ENCODE results near the gene INPP5D. TPM values are rescaled to one million over a fixed set of nuclear protein-coding genes. Genes with fewer than 3 reads are reported as not detected.
"Not testable (repeated sequence)": the region's sequence is repeated elsewhere in the genome, so short reads cannot be mapped to it uniquely, and the experiment has no call there.

INPP5D gene
- total RNA-seq, 1 donor from 2014 or later: 275 TPM

GRCh38 chr2:233193738-233194137 lies 133.6 kb downstream of the INPP5D start:
- H3K27ac Mint-ChIP-seq: no peak overlapping the region
- intact Hi-C loops (cut with micrococcal nuclease): no loop called here
- H3K36me3 Mint-ChIP-seq (ENCODE audit: low read depth): peaks cover 96% of the 10 kb centered on the region
- DNase-seq (no peak), ATAC-seq (ENCODE audit: low read depth) (no peak)
- peaks cover 6% of the 10 kb centered on the region for H3K4me1 Mint-ChIP-seq
- no peaks in the 10 kb centered on the region for H3K27me3 Mint-ChIP-seq
- no peak overlapping the region for H3K4me3 Mint-ChIP-seq
- ChIA-PET POLR2A (interaction anchor here (0.5 to 0.7 kb wide), 2 partner anchors 21 to 360 kb away, joined by 3 to 8 read pairs; no protein-coding TSS in a partner anchor), CTCF (no interaction called here)
- no peak for TF ChIP-seq CTCF (IDR thresholded peaks at IDR 0.05)
- H3K9me3 Mint-ChIP-seq: no peaks in the 10 kb centered on the region

GRCh38 chr2:233195027-233195426 lies 134.9 kb downstream of the INPP5D start:
- Mint-ChIP-seq H3K4me3 (no peak overlapping the region), H3K27ac (no peak overlapping the region), H3K9me3 (no peaks in the 10 kb centered on the region), H3K27me3 (no peaks in the 10 kb centered on the region), H3K4me1 (peaks cover 9% of the 10 kb centered on the region), H3K36me3 (ENCODE audit: low read depth) (peaks cover 95% of the 10 kb centered on the region)
- ATAC-seq (ENCODE audit: low read depth) (no peak), DNase-seq (no peak)
- POLR2A ChIA-PET: no interaction called here
- no peak for TF ChIP-seq CTCF (IDR thresholded peaks at IDR 0.05)
- CTCF ChIA-PET: no interaction called here
- intact Hi-C loops (cut with micrococcal nuclease): no loop called here

GRCh38 chr2:233197022-233197421 lies 136.9 kb downstream of the INPP5D start:
- Mint-ChIP-seq H3K9me3 (no peaks in the 10 kb centered on the region), H3K27me3 (no peaks in the 10 kb centered on the region), H3K36me3 (ENCODE audit: low read depth) (peaks cover 92% of the 10 kb centered on the region), H3K27ac (no peak overlapping the region), H3K4me1 (peaks cover 22% of the 10 kb centered on the region), H3K4me3 (no peak overlapping the region)
- TF ChIP-seq CTCF (IDR thresholded peaks at IDR 0.05): no peak
- DNase-seq (no peak), ATAC-seq (ENCODE audit: low read depth) (no peak)
- ChIA-PET CTCF (no interaction called here), POLR2A (interaction anchor here (1.2 kb wide), 1 partner anchor 11 kb away, joined by 3 read pairs; no protein-coding TSS in a partner anchor)
- intact Hi-C loops (cut with micrococcal nuclease): no loop called here

- Mint-ChIP-seq H3K9me3 (no peaks in the 10 kb centered on the region), H3K4me1 (peaks cover 32% of the 10 kb centered on the region), H3K27ac (no peak overlapping the region), H3K27me3 (no peaks in the 10 kb centered on the region), H3K36me3 (ENCODE audit: low read depth) (peaks cover 92% of the 10 kb centered on the region), H3K4me3 (no peak overlapping the region)
- ChIA-PET CTCF (no interaction called here), POLR2A (interaction anchor here (0.5 to 1.2 kb wide), 2 partner anchors 12 to 43 kb away, joined by 3 to 9 read pairs; no protein-coding TSS in a partner anchor)
- intact Hi-C loops (cut with micrococcal nuclease): no loop called here
- no peak for DNase-seq
- TF ChIP-seq CTCF (IDR thresholded peaks at IDR 0.05): no peak
- ATAC-seq (ENCODE audit: low read depth): no peak
Observed at GRCh38 chr2:233198026-233198425, 137.9 kb downstream of the INPP5D start.

GRCh38 chr2:233199870-233200269 lies 139.7 kb downstream of the INPP5D start:
- intact Hi-C loops (cut with micrococcal nuclease): no loop called here
- Mint-ChIP-seq H3K4me3 (no peak overlapping the region), H3K27ac (peak overlapping the region; percentile 74), H3K36me3 (ENCODE audit: low read depth) (peaks cover 94% of the 10 kb centered on the region), H3K4me1 (peaks cover 41% of the 10 kb centered on the region), H3K27me3 (no peaks in the 10 kb centered on the region), H3K9me3 (no peaks in the 10 kb centered on the region)
- no peak for DNase-seq
- ChIA-PET CTCF (no interaction called here), POLR2A (interaction anchor here (0.6 to 0.7 kb wide), 2 partner anchors 27 to 51 kb away, joined by 3 to 5 read pairs; partner anchors contain the start of gene ATG16L1)
- peak; percentile 26 for ATAC-seq (ENCODE audit: low read depth)
- TF ChIP-seq CTCF (IDR thresholded peaks at IDR 0.05): no peak

GRCh38 chr2:233200790-233201189 lies 140.6 kb downstream of the INPP5D start:
- DNase-seq; H3K9me3 Mint-ChIP-seq; intact Hi-C loops (cut with micrococcal nuclease); CTCF ChIA-PET; H3K27ac Mint-ChIP-seq; H3K27me3 Mint-ChIP-seq; ATAC-seq (ENCODE audit: low read depth); H3K4me3 Mint-ChIP-seq: not testable (repeated sequence)
- H3K36me3 Mint-ChIP-seq (ENCODE audit: low read depth): peaks cover 91% of the 10 kb centered on the region
- POLR2A ChIA-PET: interaction anchor here (0.7 to 2.7 kb wide), 2 partner anchors 42 to 50 kb away, joined by 3 to 11 read pairs; partner anchors contain the start of gene ATG16L1
- peaks cover 41% of the 10 kb centered on the region for H3K4me1 Mint-ChIP-seq
